Activated CD4-positive, alpha-beta T cell treated with anti-CD3 and anti-CD28 coated beads, Interleukin-2, amount 50 U/mL, for 1 hour (primary cell): ENCODE results near the gene TAF7.
"Not testable (repeated sequence)": the region's sequence is repeated elsewhere in the genome, so short reads cannot be mapped to it uniquely, and the experiment has no call there.

Experiments used
- DNase-seq: peaks from one replicate; pipeline ENCODE4 v3.0.0-alpha.2; 2020

The TAF7 gene

GRCh38 chr5:141338538-141339306, 18.1 kb upstream of the TAF7 start, which contains the start of gene PCDHGA2:
Gene PCDHGA2 (plus strand): TSS chr5:141338760.
- no peak for DNase-seq

- not testable (repeated sequence) for DNase-seq
Measured at GRCh38 chr5:141332571-141332970, 12.0 kb upstream of the TAF7 start.

DNA sequence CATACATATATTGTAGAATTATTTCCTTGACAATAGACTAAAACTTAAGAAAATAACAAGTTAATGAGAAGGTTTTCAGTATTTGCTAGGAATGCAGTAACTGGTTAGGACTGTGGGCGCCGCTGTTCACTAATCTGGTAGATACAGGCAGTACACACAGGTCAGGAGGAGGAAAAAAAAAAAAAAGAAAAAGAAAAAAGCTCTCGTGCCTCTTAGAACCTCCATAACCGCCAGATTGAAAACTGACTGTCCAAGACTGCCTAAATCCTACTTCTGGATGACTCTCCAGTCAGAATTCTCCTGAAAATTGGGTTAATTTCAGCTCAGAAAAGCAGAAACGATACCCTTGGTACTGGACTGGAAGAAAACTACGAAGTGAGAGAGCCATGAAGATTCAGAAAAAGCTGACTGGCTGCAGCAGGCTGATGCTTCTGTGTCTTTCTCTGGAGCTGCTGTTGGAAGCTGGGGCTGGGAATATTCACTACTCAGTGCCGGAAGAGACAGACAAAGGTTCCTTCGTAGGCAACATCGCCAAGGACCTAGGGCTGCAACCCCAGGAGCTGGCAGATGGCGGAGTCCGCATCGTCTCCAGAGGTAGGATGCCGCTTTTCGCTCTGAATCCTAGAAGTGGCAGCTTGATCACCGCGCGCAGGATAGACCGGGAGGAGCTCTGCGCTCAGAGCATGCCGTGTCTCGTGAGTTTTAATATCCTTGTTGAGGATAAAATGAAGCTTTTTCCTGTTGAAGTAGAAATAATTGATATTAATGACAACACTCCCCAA, 9.9 kb upstream of the TAF7 start, which contains the start of gene PCDHGA1:
TSS of gene PCDHGA1 (plus strand) at position 216 of the 782 bp plus-strand sequence.
- DNase-seq, result peak; percentile 23

- no peak for DNase-seq
Measured at GRCh38 chr5:141328231-141328630, 7.6 kb upstream of the TAF7 start.

DNA sequence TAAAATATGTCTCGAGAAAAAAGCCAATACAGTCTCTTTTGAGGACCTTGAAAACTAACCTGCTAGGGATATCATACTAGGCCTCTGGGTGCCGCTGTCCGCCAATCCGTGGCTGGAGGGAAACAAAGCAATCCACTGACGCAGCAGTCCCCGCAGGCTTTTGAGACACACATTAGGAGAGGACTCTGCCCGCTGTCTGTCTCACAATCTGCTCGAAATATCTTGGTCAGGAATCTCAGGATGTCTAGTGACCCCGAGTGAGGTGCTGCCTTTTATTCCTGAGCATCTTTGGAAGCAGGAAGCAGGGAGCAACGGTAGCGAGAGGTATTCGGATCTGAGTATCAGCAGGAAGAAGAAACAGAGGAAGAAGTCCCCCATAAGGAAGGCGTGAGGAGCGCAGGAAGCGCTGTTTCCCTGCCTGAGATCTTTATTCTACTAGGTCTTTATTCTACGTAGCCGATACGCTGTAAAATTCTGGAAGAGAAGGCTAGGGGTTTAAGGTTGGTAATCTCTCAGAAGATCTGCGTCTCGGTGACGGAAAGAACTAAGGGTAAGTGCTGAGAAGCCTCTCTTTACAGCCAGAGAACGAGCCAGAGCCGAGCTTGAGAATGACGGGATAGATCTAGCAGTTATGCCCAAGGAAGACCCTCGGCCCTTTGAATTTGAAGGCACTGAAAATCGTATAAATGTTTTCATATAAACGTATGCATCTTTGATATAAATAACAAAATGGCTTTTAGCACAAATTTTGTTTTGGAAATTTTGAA, 5.7 kb upstream of the TAF7 start:
- peak; percentile 68 for DNase-seq

GRCh38 chr5:141322261-141322660, 1.7 kb upstream of the TAF7 start:
- DNase-seq, result no peak

GRCh38 chr5:141319699-141320098, 885 bp downstream of the TAF7 start:
- DNase-seq, result no peak

DNA sequence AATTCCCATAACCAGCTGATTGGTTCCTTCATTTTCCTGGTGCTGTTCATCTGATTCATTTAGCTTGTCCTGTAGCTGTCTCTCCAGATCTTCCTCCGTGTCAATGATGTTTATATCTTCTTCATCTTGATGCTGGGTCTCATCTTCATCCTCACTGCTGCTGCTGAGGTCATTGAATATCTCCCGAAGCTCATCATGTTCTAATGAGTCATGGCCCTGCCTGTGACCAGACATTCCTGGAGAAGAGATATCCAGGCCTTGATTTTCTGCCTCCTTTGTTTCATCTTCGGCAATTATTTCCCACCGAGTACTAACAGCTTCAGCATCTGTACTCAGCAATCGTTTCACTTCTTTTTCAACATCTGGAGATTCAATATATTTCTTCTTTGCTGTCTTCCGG, 1.4 kb downstream of the TAF7 start:
- DNase-seq, result no peak

DNA sequence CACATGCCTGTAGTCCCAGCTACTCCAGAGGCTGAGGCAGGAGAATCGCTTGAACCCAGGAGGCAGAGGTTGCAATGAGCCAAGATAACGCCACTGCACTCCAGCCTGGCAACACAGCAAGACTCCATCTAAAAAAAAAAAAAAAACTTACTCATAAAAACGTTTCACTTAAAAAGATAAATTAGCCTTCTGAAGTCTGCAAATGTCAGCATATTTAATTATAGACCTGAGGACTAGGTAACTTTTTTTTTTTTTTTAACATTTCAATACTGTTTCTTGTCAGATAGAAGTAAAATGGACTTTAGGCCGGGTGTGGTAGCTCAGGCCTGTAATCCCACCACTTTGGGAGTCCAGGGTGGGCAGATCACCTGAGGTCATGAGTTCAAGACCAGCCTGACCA, 3.6 kb downstream of the TAF7 start:
- DNase-seq, result not testable (repeated sequence)

GRCh38 chr5:141313711-141314110, 6.9 kb downstream of the TAF7 start:
- no peak for DNase-seq

GRCh38 chr5:141306630-141307029, 14.0 kb downstream of the TAF7 start:
- no peak for DNase-seq

DNA sequence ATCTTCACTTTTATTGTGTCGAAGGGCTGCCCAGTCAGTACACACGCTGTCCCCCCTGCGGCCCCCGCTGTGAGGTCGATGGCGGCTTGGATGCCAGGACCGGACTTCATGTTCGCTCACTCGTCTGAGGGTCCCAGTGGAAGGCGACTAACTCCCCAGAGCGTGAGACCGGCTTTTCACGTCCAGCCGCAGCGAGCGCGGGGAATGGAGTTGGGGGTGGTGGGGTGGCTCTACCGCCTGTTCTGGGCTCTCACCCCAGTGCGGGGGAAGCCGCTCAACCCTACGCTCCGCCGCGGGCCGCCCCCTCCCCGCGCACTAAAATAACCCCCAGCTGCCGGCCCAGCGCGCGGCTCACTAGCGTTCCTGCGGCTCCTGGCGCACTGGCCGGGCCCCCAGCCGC, 16.8 kb downstream of the TAF7 start, which contains the start of gene SLC25A2:
TSS of gene SLC25A2 (minus strand) at position 294 of the 400 bp plus-strand sequence. CDS start at position 110, 184 bp downstream.
- DNase-seq, result no peak

GRCh38 chr5:141298376-141298775, 22.2 kb downstream of the TAF7 start:
- no peak for DNase-seq

DNA sequence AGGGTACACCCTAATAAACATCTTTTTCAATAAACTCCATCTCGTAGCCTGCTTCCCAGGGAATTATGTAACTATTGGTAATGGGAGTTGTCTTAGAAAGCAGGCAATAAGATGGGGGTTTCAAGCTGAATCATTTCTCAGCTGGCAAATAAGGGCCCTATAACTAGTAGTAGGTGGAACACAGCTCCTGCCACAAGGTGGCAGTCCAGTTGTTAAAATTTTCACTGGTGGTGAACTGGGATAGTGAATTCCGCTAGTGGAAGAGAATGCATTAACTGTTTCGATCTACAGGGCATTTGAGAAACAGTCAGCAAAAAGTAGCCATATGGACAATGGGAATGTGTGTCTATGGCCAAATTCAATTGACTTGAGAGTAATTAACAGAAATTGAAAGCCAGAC, 47.7 kb downstream of the TAF7 start:
- no peak for DNase-seq

DNA sequence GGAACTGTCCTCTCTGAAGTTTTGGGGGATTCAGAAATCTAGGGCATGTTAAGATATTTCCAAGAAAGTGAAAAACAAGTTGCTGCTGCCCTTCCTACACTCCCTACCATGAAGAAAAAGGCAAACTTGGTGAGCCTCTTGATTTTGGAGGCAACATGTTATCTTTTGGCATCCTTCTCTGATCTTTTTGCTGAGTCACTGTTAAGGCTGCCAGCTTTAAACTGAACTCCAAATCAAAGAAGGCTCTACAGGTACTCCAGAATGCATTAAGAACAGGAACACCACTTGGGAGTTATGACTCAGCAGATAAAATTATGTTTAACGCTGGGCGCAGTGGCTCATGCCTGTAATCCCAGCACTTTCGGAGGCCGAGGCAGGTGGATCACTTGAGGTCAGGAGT, 51.4 kb downstream of the TAF7 start:
- DNase-seq, result no peak
